ENCODE measurements around the gene ASB4.

Gene ASB4

DNA sequence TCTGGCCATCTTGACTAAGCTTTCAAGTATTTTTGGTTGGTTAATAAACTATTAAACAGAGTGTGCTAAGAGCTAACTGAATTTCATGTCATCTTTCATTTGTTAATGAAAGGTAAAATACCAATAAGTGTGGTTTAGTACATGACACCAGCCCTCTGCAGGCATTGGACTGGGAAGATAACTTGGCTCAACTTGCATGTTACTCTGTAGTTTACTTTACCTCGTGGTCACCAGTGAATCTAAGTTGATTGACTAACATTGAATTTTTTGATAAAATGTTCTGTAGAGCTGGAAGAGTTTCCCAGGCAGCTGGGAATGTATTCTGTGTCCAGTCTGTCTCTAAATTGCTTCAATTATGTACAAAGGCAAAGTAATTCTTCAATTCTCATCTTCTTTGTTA, 49.9 kb downstream of the ASB4 start:
- Histone ChIP-seq H3K9me2 (replicated peaks; ENCODE audit: control insufficient read depth, low read length) (no peaks in the 10 kb centered on the region), H3F3A (ENCODE audit: control insufficient read depth, insufficient read depth) (no peaks in the 10 kb centered on the region), H3K36me3 (ENCODE audit: control insufficient read depth, low read length) (no peaks in the 10 kb centered on the region), H3K4me3 (ENCODE audit: low read length) (no peak overlapping the region), H3K79me2 (ENCODE audit: control insufficient read depth, low read length) (no peaks in the 10 kb centered on the region), H3K4me1 (ENCODE audit: control insufficient read depth, low read length) (no peaks in the 10 kb centered on the region), H3K27ac (ENCODE audit: low read depth, low read length) (no peak overlapping the region), H3K27me3 (ENCODE audit: control insufficient read depth, low read length) (no peaks in the 10 kb centered on the region), H3K4me2 (ENCODE audit: low read length) (no peak overlapping the region), H4K20me1 (ENCODE audit: control insufficient read depth, insufficient read depth, low read depth, low read length) (no peaks in the 10 kb centered on the region), H3K9me3 (ENCODE audit: control insufficient read depth, insufficient read depth, low read length) (no peaks in the 10 kb centered on the region)
- no peak for TF ChIP-seq EZH2phosphoT487 (IDR thresholded peaks at IDR 0.05; ENCODE audit: borderline replicate concordance, low read length)
- TF ChIP-seq, protein P1, sequence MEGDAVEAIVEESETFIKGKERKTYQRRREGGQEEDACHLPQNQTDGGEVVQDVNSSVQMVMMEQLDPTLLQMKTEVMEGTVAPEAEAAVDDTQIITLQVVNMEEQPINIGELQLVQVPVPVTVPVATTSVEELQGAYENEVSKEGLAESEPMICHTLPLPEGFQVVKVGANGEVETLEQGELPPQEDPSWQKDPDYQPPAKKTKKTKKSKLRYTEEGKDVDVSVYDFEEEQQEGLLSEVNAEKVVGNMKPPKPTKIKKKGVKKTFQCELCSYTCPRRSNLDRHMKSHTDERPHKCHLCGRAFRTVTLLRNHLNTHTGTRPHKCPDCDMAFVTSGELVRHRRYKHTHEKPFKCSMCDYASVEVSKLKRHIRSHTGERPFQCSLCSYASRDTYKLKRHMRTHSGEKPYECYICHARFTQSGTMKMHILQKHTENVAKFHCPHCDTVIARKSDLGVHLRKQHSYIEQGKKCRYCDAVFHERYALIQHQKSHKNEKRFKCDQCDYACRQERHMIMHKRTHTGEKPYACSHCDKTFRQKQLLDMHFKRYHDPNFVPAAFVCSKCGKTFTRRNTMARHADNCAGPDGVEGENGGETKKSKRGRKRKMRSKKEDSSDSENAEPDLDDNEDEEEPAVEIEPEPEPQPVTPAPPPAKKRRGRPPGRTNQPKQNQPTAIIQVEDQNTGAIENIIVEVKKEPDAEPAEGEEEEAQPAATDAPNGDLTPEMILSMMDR (IDR thresholded peaks at IDR 0.05; ENCODE audit: low read depth, low read length, poor library complexity, severe bottlenecking) = no peak

DNA sequence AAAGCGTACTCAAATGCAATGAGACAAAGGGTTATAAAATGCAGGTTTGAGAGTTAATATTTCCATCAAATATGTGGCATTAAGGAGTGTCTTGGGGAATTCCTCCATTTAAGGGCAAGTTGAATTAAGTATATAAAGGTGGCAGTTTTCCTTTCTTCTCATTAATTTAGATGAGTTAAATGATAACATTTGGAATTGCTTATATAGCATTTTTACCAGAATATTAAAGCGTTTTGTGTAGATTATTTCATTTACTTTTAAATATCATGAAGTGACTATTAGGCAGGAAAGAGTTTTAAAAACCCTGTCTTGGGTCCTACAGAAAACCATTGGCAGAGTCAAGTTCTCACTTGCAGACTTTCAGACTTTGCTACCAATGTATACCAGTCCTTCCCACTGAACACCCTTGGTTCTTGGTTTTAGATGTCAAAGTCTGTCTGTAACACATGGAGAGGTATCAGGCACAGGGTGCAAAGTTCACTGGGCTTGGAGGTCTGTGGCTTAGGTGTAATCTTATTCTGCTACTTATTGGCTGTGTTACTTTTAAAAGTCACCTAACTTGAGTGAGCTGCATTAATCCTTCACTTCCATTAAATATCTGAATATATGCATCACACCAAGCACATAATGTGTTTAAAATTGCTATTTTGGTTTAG, 51.0 kb downstream of the ASB4 start:
- H3K4me1 ChIP-seq (ENCODE audit: control insufficient read depth, low read length) = no peaks in the 10 kb centered on the region
- no peaks in the 10 kb centered on the region for H3K79me2 ChIP-seq (ENCODE audit: control insufficient read depth, low read length)
- no peak overlapping the region for H3K4me3 ChIP-seq (ENCODE audit: low read length)
- no peaks in the 10 kb centered on the region for H4K20me1 ChIP-seq (ENCODE audit: control insufficient read depth, insufficient read depth, low read depth, low read length)
- H3K36me3 ChIP-seq (ENCODE audit: control insufficient read depth, low read length) = no peaks in the 10 kb centered on the region
- TF ChIP-seq EZH2phosphoT487 (IDR thresholded peaks at IDR 0.05; ENCODE audit: borderline replicate concordance, low read length) = no peak
- TF ChIP-seq, protein P1 (IDR thresholded peaks at IDR 0.05; ENCODE audit: low read depth, low read length, poor library complexity, severe bottlenecking) = no peak
- no peaks in the 10 kb centered on the region for H3F3A ChIP-seq (ENCODE audit: control insufficient read depth, insufficient read depth)
- no peak overlapping the region for H3K27ac ChIP-seq (ENCODE audit: low read depth, low read length)
- no peaks in the 10 kb centered on the region for H3K9me3 ChIP-seq (ENCODE audit: control insufficient read depth, insufficient read depth, low read length)
- H3K9me2 ChIP-seq (replicated peaks; ENCODE audit: control insufficient read depth, low read length) = no peaks in the 10 kb centered on the region
- H3K4me2 ChIP-seq (ENCODE audit: low read length) = no peak overlapping the region
- no peaks in the 10 kb centered on the region for H3K27me3 ChIP-seq (ENCODE audit: control insufficient read depth, low read length)

DNA sequence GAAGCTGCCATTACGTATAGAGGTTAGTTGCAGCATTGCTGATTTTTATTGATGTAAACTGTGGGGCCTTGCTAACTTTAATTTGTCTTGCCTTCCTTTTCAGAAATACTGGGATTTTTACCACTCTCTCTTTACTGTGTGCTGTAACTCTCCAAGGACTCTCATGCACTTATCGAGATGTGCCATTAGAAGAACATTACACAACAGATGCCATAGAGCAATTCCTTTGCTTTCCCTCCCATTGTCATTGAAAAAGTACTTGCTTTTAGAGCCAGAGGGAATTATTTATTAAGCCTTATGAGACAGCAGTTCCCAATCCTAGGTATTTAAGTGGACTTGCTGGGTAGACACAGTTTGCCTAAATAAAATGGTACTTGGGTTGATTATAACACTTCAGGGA, 51.7 kb downstream of the ASB4 start:
- H3K4me1 ChIP-seq (ENCODE audit: control insufficient read depth, low read length) = no peaks in the 10 kb centered on the region
- H3K79me2 ChIP-seq (ENCODE audit: control insufficient read depth, low read length) = no peaks in the 10 kb centered on the region
- H3F3A ChIP-seq (ENCODE audit: control insufficient read depth, insufficient read depth) = no peaks in the 10 kb centered on the region
- no peak overlapping the region for H3K27ac ChIP-seq (ENCODE audit: low read depth, low read length)
- no peak for TF ChIP-seq EZH2phosphoT487 (IDR thresholded peaks at IDR 0.05; ENCODE audit: borderline replicate concordance, low read length)
- TF ChIP-seq, protein P1 (IDR thresholded peaks at IDR 0.05; ENCODE audit: low read depth, low read length, poor library complexity, severe bottlenecking) = no peak
- no peaks in the 10 kb centered on the region for H4K20me1 ChIP-seq (ENCODE audit: control insufficient read depth, insufficient read depth, low read depth, low read length)
- no peak overlapping the region for H3K4me3 ChIP-seq (ENCODE audit: low read length)
- no peaks in the 10 kb centered on the region for H3K9me2 ChIP-seq (replicated peaks; ENCODE audit: control insufficient read depth, low read length)
- H3K4me2 ChIP-seq (ENCODE audit: low read length) = no peak overlapping the region
- H3K27me3 ChIP-seq (ENCODE audit: control insufficient read depth, low read length) = no peaks in the 10 kb centered on the region
- H3K36me3 ChIP-seq (ENCODE audit: control insufficient read depth, low read length) = no peaks in the 10 kb centered on the region
- H3K9me3 ChIP-seq (ENCODE audit: control insufficient read depth, insufficient read depth, low read length) = no peaks in the 10 kb centered on the region

All from DOHH2 (cell line).